HCT116 (cell line): Measurements from ENCODE around the gene EFCAB13. TPM values are rescaled to one million over a fixed set of nuclear protein-coding genes. Genes with fewer than 3 reads are reported as not detected.

ENCODE experiments used
- ATAC-seq: fragments of 200-7000 bp; cut with Tn5 transposase; 2 replicates; pipeline ENCODE4 v1.9.1; 2020; ENCODE audit warnings: mild to moderate bottlenecking, moderate library complexity
- BruUV-seq: library from RNA; stranded (reverse); fragments of 400-500 nt; replicated peaks from 2 replicates; lab custom pipeline; 2021; lab: Mats Ljungman, UMichigan
- CTCF ChIA-PET: fragments of 300-600 bp; sonication (Branson Sonifier 250); formaldehyde crosslinking; loops from one replicate; lab custom pipeline; 2021; ENCODE audit warnings: antibody characterized with exemption; lab: Charles Lee
- POLR2A ChIA-PET: fragments of 300-600, 350-600 bp; sonication (Branson Sonifier 250); formaldehyde crosslinking; loops from one replicate; lab custom pipeline; 2021; ENCODE audit warnings: antibody characterized with exemption; lab: Charles Lee
- RAD21 ChIA-PET, 2 experiments: fragments of 300-600 bp; sonication (Branson Sonifier 250); formaldehyde crosslinking; loops; one replicate each; lab custom pipeline; 2023; ENCODE audit warnings: low total read pairs in 2 of 2; ENCODE audit not compliant: uncharacterized antibody in 2 of 2, unreplicated experiment in 2 of 2, low non-redundant PET in 1 of 2; lab: Charles Lee
- DNase-seq: peaks from one replicate; pipeline ENCODE4 v3.0.0-alpha.2; 2010; ENCODE audit warnings: low read depth, low spot score
- H2AFZ ChIP-seq: fragments of 200-600 bp; shearing (Covaris generic), sonication (generic); 2 replicates; pipeline ENCODE4 v1.6.1; 2017; ENCODE audit warnings: low read depth, mixed run types, mixed read lengths, antibody characterized with exemption, low read length; ENCODE audit not compliant: poor library complexity, severe bottlenecking
- H3K27ac ChIP-seq: 2 replicates; pipeline ENCODE4 v1.5.1; 2012; ENCODE audit warnings: low read depth, low read length
- H3K27me3 ChIP-seq: fragments of 200-600 bp; sonication (generic); 2 replicates; pipeline ENCODE4 v1.6.1; 2016; ENCODE audit warnings: mixed run types, low read length, mixed read lengths; ENCODE audit not compliant: insufficient read depth
- H3K36me3 ChIP-seq, 2 experiments: fragments of 200-500 bp in 1 of 2; fragments of 200-600 bp in 1 of 2; sonication (Bioruptor generic) in 1 of 2; sonication (generic) in 1 of 2; 2 replicates each; pipeline versions ENCODE4 v1.5.1 to v1.6.1; 2014 to 2016; ENCODE audit warnings: low read length in 2 of 2, inconsistent platforms in 1 of 2, mixed read lengths in 1 of 2, mixed run types in 1 of 2; ENCODE audit not compliant: insufficient read depth in 2 of 2, control insufficient read depth in 1 of 2
- H3K4me1 ChIP-seq, 2 experiments: fragments of 200-600 bp in 1 of 2; sonication (generic) in 1 of 2; 2 replicates each; pipeline versions ENCODE4 v1.5.1 to v1.6.1; 2012 to 2017; ENCODE audit warnings: low read length in 2 of 2, inconsistent platforms in 1 of 2, mild to moderate bottlenecking in 1 of 2, mixed read lengths in 1 of 2, mixed run types in 1 of 2, moderate library complexity in 1 of 2; ENCODE audit not compliant: insufficient read depth in 2 of 2, control insufficient read depth in 1 of 2
- H3K4me2 ChIP-seq: fragments of 200-600 bp; sonication (generic); 2 replicates; pipeline ENCODE4 v1.6.1; 2017; ENCODE audit warnings: mixed run types, low read length, mixed read lengths
- H3K4me3 ChIP-seq, 2 experiments: fragments of 200-600 bp in 1 of 2; sonication (generic) in 1 of 2; replicated peaks in 1 of 2; 2 replicates each; pipeline ENCODE4 v1.5.1; 2011 to 2016; ENCODE audit warnings: low read length in 2 of 2, control low read depth in 1 of 2, low read depth in 1 of 2, mild to moderate bottlenecking in 1 of 2, mixed read lengths in 1 of 2, mixed run types in 1 of 2
- H3K79me2 ChIP-seq: fragments of 200-600 bp; sonication (generic); 2 replicates; pipeline ENCODE4 v1.6.1; 2017; ENCODE audit warnings: mild to moderate bottlenecking, mixed run types, low read length, moderate library complexity, mixed read lengths; ENCODE audit not compliant: insufficient read depth
- H3K9ac ChIP-seq: fragments of 200-600 bp; sonication (generic); 2 replicates; pipeline ENCODE4 v1.6.1; 2016; ENCODE audit warnings: low read length, mixed read lengths
- H3K9me2 ChIP-seq: fragments of 200-600 bp; sonication (generic), shearing (Covaris generic); 2 replicates; pipeline ENCODE4 v1.6.1; 2017; ENCODE audit warnings: mixed run types, mild to moderate bottlenecking, moderate library complexity; ENCODE audit not compliant: insufficient read depth
- H3K9me3 ChIP-seq, 2 experiments: fragments of 200-500 bp in 1 of 2; fragments of 200-600 bp in 1 of 2; sonication (Bioruptor generic) in 1 of 2; sonication (generic) in 1 of 2; 2 replicates each; pipeline ENCODE4 v1.6.1; 2014 to 2017; ENCODE audit warnings: low read length in 2 of 2, mixed read lengths in 2 of 2, inconsistent platforms in 1 of 2, low read depth in 1 of 2, mild to moderate bottlenecking in 1 of 2, mixed run types in 1 of 2, moderate library complexity in 1 of 2; ENCODE audit not compliant: control insufficient read depth in 1 of 2, insufficient read depth in 1 of 2
- H4K20me1 ChIP-seq: fragments of 200-600 bp; sonication (generic), shearing (Covaris generic); 2 replicates; pipeline ENCODE4 v1.6.1; 2017; ENCODE audit warnings: mixed run types, mild to moderate bottlenecking, moderate library complexity; ENCODE audit not compliant: insufficient read depth
- CEBPB ChIP-seq: IDR thresholded peaks from 2 replicates; pipeline ENCODE4 v1.6.1; 2012; ENCODE audit warnings: low read depth
- ELF1 ChIP-seq: IDR thresholded peaks from 2 replicates; pipeline ENCODE4 v1.6.1; 2012; ENCODE audit warnings: low read depth, borderline replicate concordance
- JUND ChIP-seq: IDR thresholded peaks from 2 replicates; pipeline ENCODE4 v1.6.1; 2012
- REST ChIP-seq: IDR thresholded peaks from 2 replicates; pipeline ENCODE4 v1.6.1; 2012; ENCODE audit warnings: low read depth
- TCF7L2 ChIP-seq: IDR thresholded peaks from 2 replicates; pipeline ENCODE4 v1.7.0; 2011; ENCODE audit warnings: borderline replicate concordance, inconsistent platforms; ENCODE audit not compliant: insufficient read depth, insufficient read length; ENCODE audit errors: extremely low read depth
- ZBTB33 ChIP-seq: IDR thresholded peaks from 2 replicates; pipeline ENCODE4 v1.6.1; 2011; ENCODE audit warnings: mild to moderate bottlenecking, low read length, moderate library complexity; ENCODE audit not compliant: insufficient replicate concordance; ENCODE audit errors: extremely low read depth
- intact Hi-C: fragments of 100-400 bp; cut with micrococcal nuclease; formaldehyde crosslinking; loops from 2 replicates; pipeline ENCODE4 v1.10.0; 2022
- total RNA-seq: library from RNA; stranded (reverse); gene quantifications from one replicate; pipeline ENCODE4 v1.2.1, GENCODE V29; 2021; ENCODE audit not compliant: unreplicated experiment

The EFCAB13 gene
- total RNA-seq, 1 experiment from 2014 or later = not detected

- Histone ChIP-seq H3K27ac (no peak overlapping the region), H3K4me2 (no peak overlapping the region)
- TF ChIP-seq TCF7L2 = no peak
- TF ChIP-seq JUND = no peak
- TF ChIP-seq ZBTB33 = no peak
- TF ChIP-seq ELF1 = no peak
- no peak for TF ChIP-seq CEBPB
- no peak for TF ChIP-seq REST
- TF ChIP-seq, all 23 proteins: peak for 0
- Histone ChIP-seq H2AFZ (no peak overlapping the region), H3K9me2 (no peaks in the 10 kb centered on the region), H4K20me1 (no peaks in the 10 kb centered on the region), H3K4me3 (no peak overlapping the region), H3K36me3 (no peaks in the 10 kb centered on the region), H3K79me2 (no peaks in the 10 kb centered on the region), H3K9ac (no peak overlapping the region), H3K27me3 (no peaks in the 10 kb centered on the region), H3K9me3 (no peaks in the 10 kb centered on the region), H3K4me1 (no peaks in the 10 kb centered on the region)
- ChIA-PET RAD21 (no interaction called here), POLR2A (no interaction called here), CTCF (no interaction called here)
- intact Hi-C loops = no loop called here
- no peak for ATAC-seq
- BruUV-seq = no TSS peak
- DNase-seq = no peak
Measured at GRCh38 chr17:47297661-47298400, 25.9 kb upstream of the EFCAB13 start.
